Caco-2 (cell line): ENCODE results near the gene SLC4A1. TPM values are rescaled to one million over a fixed set of nuclear protein-coding genes. Genes with fewer than 3 reads are reported as not detected.

Experiments used
- BruUV-seq: library from RNA; stranded (reverse); fragments of 400-500 nt; replicated peaks from 2 replicates; lab custom pipeline; 2021; lab: Mats Ljungman, UMichigan
- CTCF ChIA-PET: fragments of 300-600 bp; sonication (Branson Sonifier 250); formaldehyde crosslinking; loops from one replicate; lab custom pipeline; 2022; ENCODE audit warnings: antibody characterized with exemption; lab: Charles Lee
- POLR2A ChIA-PET: fragments of 300-600 bp; sonication (Branson Sonifier 250); formaldehyde crosslinking; loops from one replicate; lab custom pipeline; 2022; ENCODE audit warnings: antibody characterized with exemption; lab: Charles Lee
- DNase-seq, 2 experiments: peaks; one replicate each; pipeline versions ENCODE4 v3.0.0 to v3.0.0-alpha.2; 2020 to 2022
- H3K27me3 ChIP-seq: replicated peaks from 2 replicates; pipeline ENCODE4 v1.6.0; 2011; ENCODE audit warnings: low read length; ENCODE audit not compliant: control insufficient read depth, insufficient read depth
- H3K36me3 ChIP-seq: 2 replicates; pipeline ENCODE4 v1.5.1; 2011; ENCODE audit warnings: low read length; ENCODE audit not compliant: control insufficient read depth, insufficient read depth
- H3K4me1 ChIP-seq: fragments of 250-450 bp; sonication (Bioruptor Pico); 2 replicates; pipeline ENCODE4 v1.5.1; 2020; ENCODE audit warnings: mild to moderate bottlenecking
- H3K4me3 ChIP-seq: 2 replicates; pipeline ENCODE4 v1.5.1; 2011; ENCODE audit warnings: low read depth, mild to moderate bottlenecking, control low read depth, low read length
- H3K9me3 ChIP-seq: fragments of 250-450 bp; sonication (Bioruptor Pico); 2 replicates; pipeline ENCODE4 v1.5.1; 2020; ENCODE audit warnings: mild to moderate bottlenecking, moderate library complexity
- H3K27ac Mint-ChIP-seq: one replicate; pipeline ENCODE4 v1.8.0; 2022; ENCODE audit warnings: mixed read lengths; ENCODE audit not compliant: unreplicated experiment
- H3K27me3 Mint-ChIP-seq: one replicate; pipeline ENCODE4 v1.8.0; 2022; ENCODE audit warnings: mixed read lengths; ENCODE audit not compliant: insufficient read depth, unreplicated experiment
- H3K36me3 Mint-ChIP-seq: one replicate; pipeline ENCODE4 v1.8.0; 2022; ENCODE audit warnings: mild to moderate bottlenecking, mixed read lengths; ENCODE audit not compliant: insufficient read depth, unreplicated experiment
- H3K4me1 Mint-ChIP-seq: one replicate; pipeline ENCODE4 v1.8.0; 2022; ENCODE audit warnings: low read depth, mixed read lengths; ENCODE audit not compliant: unreplicated experiment
- H3K4me3 Mint-ChIP-seq: one replicate; pipeline ENCODE4 v1.8.0; 2022; ENCODE audit warnings: mild to moderate bottlenecking, moderate library complexity, mixed read lengths; ENCODE audit not compliant: unreplicated experiment
- H3K9me3 Mint-ChIP-seq: one replicate; pipeline ENCODE4 v1.8.0; 2022; ENCODE audit warnings: mixed read lengths; ENCODE audit not compliant: unreplicated experiment
- intact Hi-C: fragments of 100-400 bp; cut with micrococcal nuclease; formaldehyde crosslinking; loops from one replicate; pipeline ENCODE4 v1.10.0; 2022; ENCODE audit not compliant: unreplicated experiment
- total RNA-seq: library from RNA; stranded (reverse); gene quantifications from 2 replicates; pipeline ENCODE4 v1.2.3, GENCODE V29; 2022
- TF ChIP-seq, protein P1 (sequence below), 2 experiments: fragments of 200-600 bp in 1 of 2; IDR thresholded peaks; 1 replicate in 1 of 2; 2 replicates in 1 of 2; pipeline versions ENCODE4 v1.5.1 to v1.8.0; 2011 to 2022; ENCODE audit warnings: antibody characterized with exemption in 1 of 2, control low read depth in 1 of 2, inconsistent platforms in 1 of 2, low read depth in 1 of 2, low read length in 1 of 2, mild to moderate bottlenecking in 1 of 2, moderate library complexity in 1 of 2; ENCODE audit not compliant: insufficient read depth in 1 of 2, severe bottlenecking in 1 of 2, unreplicated experiment in 1 of 2

Gene SLC4A1
- total RNA-seq, 1 experiment from 2014 or later, result not detected

DNA sequence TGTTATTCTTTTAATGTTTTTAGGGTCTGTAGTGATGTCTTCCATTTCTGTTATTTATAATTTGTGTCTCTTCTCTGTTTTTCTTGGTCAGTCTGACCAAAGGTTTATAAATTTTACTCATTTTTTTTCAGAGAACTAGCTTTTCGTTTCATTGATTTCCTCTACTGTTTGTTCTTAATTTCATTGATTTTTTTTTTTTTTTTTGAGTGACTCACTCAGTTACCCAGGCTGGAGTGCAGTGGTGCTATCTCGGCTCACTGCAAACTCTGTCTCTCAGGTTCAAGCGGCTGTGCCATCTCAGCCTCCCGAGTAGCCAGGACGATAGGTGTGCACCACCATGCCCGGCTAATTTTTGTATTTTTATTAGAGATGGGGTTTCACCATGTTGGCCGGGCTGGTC lies 35.9 kb downstream of the SLC4A1 start:
- no TSS peak for BruUV-seq
- Histone ChIP-seq H3K9me3 (no peaks in the 10 kb centered on the region), H3K4me3 (no peak overlapping the region), H3K36me3 (no peaks in the 10 kb centered on the region), H3K27me3 (no peaks in the 10 kb centered on the region), H3K4me1 (no peaks in the 10 kb centered on the region)
- no peaks in the 10 kb centered on the region for H3K27me3 Mint-ChIP-seq
- TF ChIP-seq, protein P1, sequence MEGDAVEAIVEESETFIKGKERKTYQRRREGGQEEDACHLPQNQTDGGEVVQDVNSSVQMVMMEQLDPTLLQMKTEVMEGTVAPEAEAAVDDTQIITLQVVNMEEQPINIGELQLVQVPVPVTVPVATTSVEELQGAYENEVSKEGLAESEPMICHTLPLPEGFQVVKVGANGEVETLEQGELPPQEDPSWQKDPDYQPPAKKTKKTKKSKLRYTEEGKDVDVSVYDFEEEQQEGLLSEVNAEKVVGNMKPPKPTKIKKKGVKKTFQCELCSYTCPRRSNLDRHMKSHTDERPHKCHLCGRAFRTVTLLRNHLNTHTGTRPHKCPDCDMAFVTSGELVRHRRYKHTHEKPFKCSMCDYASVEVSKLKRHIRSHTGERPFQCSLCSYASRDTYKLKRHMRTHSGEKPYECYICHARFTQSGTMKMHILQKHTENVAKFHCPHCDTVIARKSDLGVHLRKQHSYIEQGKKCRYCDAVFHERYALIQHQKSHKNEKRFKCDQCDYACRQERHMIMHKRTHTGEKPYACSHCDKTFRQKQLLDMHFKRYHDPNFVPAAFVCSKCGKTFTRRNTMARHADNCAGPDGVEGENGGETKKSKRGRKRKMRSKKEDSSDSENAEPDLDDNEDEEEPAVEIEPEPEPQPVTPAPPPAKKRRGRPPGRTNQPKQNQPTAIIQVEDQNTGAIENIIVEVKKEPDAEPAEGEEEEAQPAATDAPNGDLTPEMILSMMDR (IDR thresholded peaks at IDR 0.05; ENCODE audit: insufficient read depth in 1 of 2, low read depth in 1 of 2, low read length in 1 of 2, severe bottlenecking in 1 of 2, unreplicated experiment in 1 of 2), result no peak
- no peak for DNase-seq
- ChIA-PET CTCF (no interaction called here), POLR2A (no interaction called here)
- H3K4me3 Mint-ChIP-seq, result no peak overlapping the region
- no peaks in the 10 kb centered on the region for H3K9me3 Mint-ChIP-seq
- H3K27ac Mint-ChIP-seq, result no peak overlapping the region
- intact Hi-C loops, result no loop called here
- H3K36me3 Mint-ChIP-seq, result no peaks in the 10 kb centered on the region
- no peaks in the 10 kb centered on the region for H3K4me1 Mint-ChIP-seq

DNA sequence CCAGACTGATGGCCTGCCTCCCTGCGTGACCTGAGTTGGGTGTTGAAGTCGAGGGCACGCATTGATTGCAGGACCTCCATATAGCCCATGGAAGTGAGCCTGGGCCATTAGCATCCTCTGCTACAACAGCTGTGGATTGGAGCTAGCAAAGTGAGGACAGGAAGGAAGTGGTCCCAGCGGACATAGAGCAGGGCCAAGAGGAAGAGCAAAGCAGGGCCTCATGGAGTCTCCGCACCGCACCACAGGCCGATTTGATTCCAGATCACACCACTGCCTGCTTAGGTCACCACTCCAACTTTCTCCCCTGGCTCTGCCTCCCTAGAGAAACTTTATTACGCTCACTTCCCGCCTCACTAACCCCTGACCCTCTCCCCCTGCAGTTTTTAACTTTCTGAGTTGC lies 37.8 kb downstream of the SLC4A1 start:
- Histone ChIP-seq H3K4me1 (no peaks in the 10 kb centered on the region), H3K4me3 (no peak overlapping the region), H3K36me3 (no peaks in the 10 kb centered on the region), H3K27me3 (no peaks in the 10 kb centered on the region), H3K9me3 (no peaks in the 10 kb centered on the region)
- intact Hi-C loops, result no loop called here
- ChIA-PET CTCF (no interaction called here), POLR2A (no interaction called here)
- no peaks in the 10 kb centered on the region for H3K36me3 Mint-ChIP-seq
- TF ChIP-seq, protein P1 (IDR thresholded peaks at IDR 0.05; ENCODE audit: insufficient read depth in 1 of 2, low read depth in 1 of 2, low read length in 1 of 2, severe bottlenecking in 1 of 2, unreplicated experiment in 1 of 2), result no peak
- no peaks in the 10 kb centered on the region for H3K9me3 Mint-ChIP-seq
- no peak overlapping the region for H3K27ac Mint-ChIP-seq
- no TSS peak for BruUV-seq
- H3K4me3 Mint-ChIP-seq, result no peak overlapping the region
- H3K4me1 Mint-ChIP-seq, result no peaks in the 10 kb centered on the region
- no peaks in the 10 kb centered on the region for H3K27me3 Mint-ChIP-seq
- no peak for DNase-seq

DNA sequence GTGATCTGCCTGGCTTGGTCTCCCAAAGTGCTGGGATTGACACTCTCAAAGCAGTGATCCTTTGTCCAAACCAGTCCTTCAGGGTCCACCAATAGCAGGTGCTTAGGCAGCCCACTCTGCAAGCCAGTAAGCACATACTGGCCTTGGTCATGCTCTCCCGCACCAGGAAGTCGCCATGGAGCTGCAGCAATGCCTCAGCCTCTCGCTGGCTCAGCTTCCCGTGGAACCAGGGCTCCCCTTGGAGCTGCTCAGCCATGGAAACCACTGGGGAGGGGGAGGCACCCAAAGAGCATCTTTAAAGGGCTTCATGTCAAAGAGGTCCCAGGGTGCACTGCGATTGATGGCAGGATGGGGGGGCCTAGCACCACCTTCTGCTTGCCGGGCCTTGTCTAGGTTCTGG lies 38.8 kb downstream of the SLC4A1 start:
- no peaks in the 10 kb centered on the region for H3K36me3 ChIP-seq
- Mint-ChIP-seq H3K9me3 (no peaks in the 10 kb centered on the region), H3K4me3 (no peak overlapping the region), H3K27me3 (no peaks in the 10 kb centered on the region), H3K27ac (no peak overlapping the region), H3K36me3 (no peaks in the 10 kb centered on the region), H3K4me1 (no peaks in the 10 kb centered on the region)
- ChIA-PET CTCF (interaction anchor here (0.6 kb wide), 1 partner anchor 101 kb away, joined by 6 read pairs; no protein-coding TSS in a partner anchor), POLR2A (no interaction called here)
- no peaks in the 10 kb centered on the region for H3K9me3 ChIP-seq
- intact Hi-C loops, result no loop called here
- DNase-seq, result no peak
- no peaks in the 10 kb centered on the region for H3K4me1 ChIP-seq
- H3K4me3 ChIP-seq, result no peak overlapping the region
- H3K27me3 ChIP-seq, result no peaks in the 10 kb centered on the region
- no TSS peak for BruUV-seq
- TF ChIP-seq, protein P1 (IDR thresholded peaks at IDR 0.05; ENCODE audit: insufficient read depth in 1 of 2, low read depth in 1 of 2, low read length in 1 of 2, severe bottlenecking in 1 of 2, unreplicated experiment in 1 of 2), result no peak
